Epithelial cell of alveolus of lung (primary cell): ENCODE measurements around the gene FKBP1B. TPM values are rescaled to one million over a fixed set of nuclear protein-coding genes. Genes with fewer than 3 reads are reported as not detected.

ENCODE experiments used
- total RNA-seq: library from RNA; depleted of rRNA; stranded (reverse); fragments of >200 nt; gene quantifications from 2 replicates; pipeline ENCODE4 v1.2.1, GENCODE V29; 2015

Gene FKBP1B
- total RNA-seq, result 15.5 and 20.7 TPM in 2 replicates

GRCh38 chr2:24049485-24050021, at the start of gene FKBP1B:
TSS of gene FKBP1B (plus strand) at chr2:24049741. CDS start at chr2:24049850, 109 bp downstream.

GRCh38 chr2:24009680-24010476, 39.7 kb upstream of the FKBP1B start, which contains the start of gene MFSD2B:
TSS of gene MFSD2B (plus strand) at chr2:24010085. CDS start at chr2:24010097, 12 bp downstream.

GRCh38 chr2:24046930-24047702, 2.4 kb upstream of the FKBP1B start, which contains the start of gene WDCP:
TSS of gene WDCP (minus strand) at chr2:24047391. CDS start at chr2:24039494, 7,897 bp downstream.

GRCh38 chr2:24075915-24076848, 26.6 kb downstream of the FKBP1B start, which contains the start of gene SF3B6:
TSS of gene SF3B6 (minus strand) at chr2:24076326. CDS start at chr2:24076229, 97 bp downstream.

GRCh38 chr2:24084386-24085199, 35.1 kb downstream of the FKBP1B start, which contains the start of gene TP53I3:
TSS of gene TP53I3 (minus strand) at chr2:24084834. CDS start at chr2:24084326, 508 bp downstream.

Other genes with a start within 250 kb of the FKBP1B start
- 3.0 and 15.6 TPM in 2 replicates for gene ATAD2B, start 122.6 kb upstream of the FKBP1B start, total RNA-seq
- 12.2 and 13.2 TPM in 2 replicates for gene UBXN2A, start 109.3 kb upstream of the FKBP1B start, total RNA-seq
- gene MFSD2B, start 39.7 kb upstream of the FKBP1B start, total RNA-seq, result 0.13 TPM in 1 of 2 replicates, not detected in the other
- 7.5 and 11.3 TPM in 2 replicates for gene WDCP, start 2.4 kb upstream of the FKBP1B start, total RNA-seq
- 169 TPM in 2 replicates for gene SF3B6, start 26.6 kb downstream of the FKBP1B start, total RNA-seq
- 54.9 and 77.7 TPM in 2 replicates for gene TP53I3, start 35.1 kb downstream of the FKBP1B start, total RNA-seq
- gene PFN4, start 73.6 kb downstream of the FKBP1B start, total RNA-seq, result 0.39 TPM in 1 of 2 replicates, not detected in the other
- 9.6 and 11.5 TPM in 2 replicates for gene FAM228B, start 73.7 kb downstream of the FKBP1B start, total RNA-seq
- gene FAM228A, start 125.3 kb downstream of the FKBP1B start, total RNA-seq, result 0.08 and 0.39 TPM in 2 replicates